CD14-positive monocyte (primary cell): ENCODE results near the gene GOLGA6L7. TPM values are rescaled to one million over a fixed set of nuclear protein-coding genes. Genes with fewer than 3 reads are reported as not detected.

ENCODE experiments used
- DNase-seq, 3 donors: peaks; one replicate each; pipeline ENCODE4 v3.0.0-alpha.2; 2011 to 2022
- H2AFZ ChIP-seq: 2 replicates; pipeline ENCODE4 v1.6.0; 2012; ENCODE audit warnings: mild to moderate bottlenecking, low read depth, low read length, inconsistent platforms; ENCODE audit not compliant: insufficient read depth, poor library complexity, severe bottlenecking
- H3K27ac ChIP-seq, 2 donors: 1 replicate in 1 of 2; 2 replicates in 1 of 2; pipeline ENCODE4 v1.5.1; 2012 to 2013; ENCODE audit warnings: low read length in 2 of 2, control low read depth in 1 of 2, inconsistent platforms in 1 of 2, low read depth in 1 of 2, mild to moderate bottlenecking in 1 of 2
- H3K27me3 ChIP-seq, 2 donors: one replicate each; pipeline versions ENCODE4 v1.6.0 to v1.6.1; 2011 to 2013; ENCODE audit warnings: low read length in 2 of 2; ENCODE audit not compliant: control insufficient read depth in 2 of 2, insufficient read depth in 2 of 2
- H3K36me3 ChIP-seq, 2 donors: replicated peaks in 1 of 2; 1 replicate in 1 of 2; 2 replicates in 1 of 2; pipeline versions ENCODE4 v1.5.1 to v1.6.1; 2012 to 2013; ENCODE audit warnings: low read length in 2 of 2, control low read depth in 1 of 2, inconsistent platforms in 1 of 2, mild to moderate bottlenecking in 1 of 2; ENCODE audit not compliant: insufficient read depth in 2 of 2, control insufficient read depth in 1 of 2
- H3K4me1 ChIP-seq, 2 donors: 1 replicate in 1 of 2; 2 replicates in 1 of 2; pipeline versions ENCODE4 v1.5.1 to v1.6.1; 2012 to 2013; ENCODE audit warnings: low read length in 2 of 2, control low read depth in 1 of 2, inconsistent platforms in 1 of 2, mild to moderate bottlenecking in 1 of 2, moderate library complexity in 1 of 2; ENCODE audit not compliant: insufficient read depth in 2 of 2, control insufficient read depth in 1 of 2
- H3K4me2 ChIP-seq: replicated peaks from 2 replicates; pipeline ENCODE3; 2012; ENCODE audit warnings: low read length, moderate library complexity, mild to moderate bottlenecking; ENCODE audit not compliant: poor library complexity, severe bottlenecking; ENCODE audit errors: extremely low read depth
- H3K4me3 ChIP-seq, 3 experiments: fragments of 200-600 bp in 1 of 3; sonication (generic) in 1 of 3; replicated peaks in 1 of 3; 1 replicate in 2 of 3; 2 replicates in 1 of 3; pipeline ENCODE4 v1.5.1; 2011 to 2013; ENCODE audit warnings: low read length in 3 of 3, mild to moderate bottlenecking in 3 of 3, control low read depth in 2 of 3, low read depth in 2 of 3, inconsistent platforms in 1 of 3, moderate library complexity in 1 of 3
- H3K79me2 ChIP-seq: 2 replicates; pipeline ENCODE4 v1.6.0; 2012; ENCODE audit warnings: mild to moderate bottlenecking, control low read depth, inconsistent platforms, low read length, moderate library complexity; ENCODE audit not compliant: insufficient read depth
- H3K9ac ChIP-seq: 2 replicates; pipeline ENCODE4 v1.6.0; 2017; ENCODE audit warnings: low read length, mild to moderate bottlenecking; ENCODE audit not compliant: insufficient read depth, poor library complexity, severe bottlenecking
- H3K9me3 ChIP-seq, 2 donors: replicated peaks in 1 of 2; 1 replicate in 1 of 2; 2 replicates in 1 of 2; pipeline versions ENCODE4 v1.5.1 to v1.6.1; 2012 to 2013; ENCODE audit warnings: low read length in 2 of 2, control low read depth in 1 of 2; ENCODE audit not compliant: control insufficient read depth in 1 of 2, insufficient read depth in 1 of 2
- H4K20me1 ChIP-seq: 2 replicates; pipeline ENCODE4 v1.6.0; 2012; ENCODE audit warnings: mild to moderate bottlenecking, low read length, control low read depth, moderate library complexity; ENCODE audit not compliant: insufficient read depth
- H3K27ac Mint-ChIP-seq, 7 donors: one replicate each; pipeline ENCODE4 v1.8.0; 2020; ENCODE audit warnings: mild to moderate bottlenecking in 7 of 7, mixed read lengths in 7 of 7, moderate library complexity in 6 of 7, inconsistent platforms in 2 of 7
- H3K27me3 Mint-ChIP-seq, 3 donors: one replicate each; pipeline ENCODE4 v1.8.0; 2021 to 2022; ENCODE audit warnings: low read depth in 3 of 3, mild to moderate bottlenecking in 3 of 3, mixed read lengths in 3 of 3, moderate library complexity in 3 of 3, inconsistent platforms in 1 of 3
- H3K36me3 Mint-ChIP-seq, 2 donors: one replicate each; pipeline ENCODE4 v1.8.0; 2020; ENCODE audit warnings: mixed read lengths in 2 of 2, inconsistent platforms in 1 of 2, mild to moderate bottlenecking in 1 of 2
- H3K4me1 Mint-ChIP-seq: one replicate; pipeline ENCODE4 v1.8.0; 2020; ENCODE audit warnings: mild to moderate bottlenecking, mixed read lengths
- H3K4me3 Mint-ChIP-seq, 2 donors: one replicate each; pipeline ENCODE4 v1.8.0; 2020; ENCODE audit warnings: mild to moderate bottlenecking in 2 of 2, mixed read lengths in 2 of 2, moderate library complexity in 1 of 2
- H3K9me3 Mint-ChIP-seq, 7 donors: one replicate each; pipeline ENCODE4 v1.8.0; 2020 to 2022; ENCODE audit warnings: mixed read lengths in 7 of 7, mild to moderate bottlenecking in 6 of 7, moderate library complexity in 6 of 7, inconsistent platforms in 2 of 7
- WGBS: methylation state at CpG from one replicate; pipeline ENCODE4 v1.1.5; 2013; ENCODE audit warnings: missing lambda C conversion rate; ENCODE audit not compliant: insufficient coverage; 5-methylcytosine and 5-hydroxymethylcytosine counted together
- intact Hi-C, 2 donors: fragments of 100-400 bp; cut with micrococcal nuclease; formaldehyde crosslinking; loops; one replicate each; pipeline versions ENCODE4 v1.15.0 to v1.15.1; 2023
- polyA plus RNA-seq, 3 donors: library from polyadenylated mRNA; depleted of rRNA in 1 of 3; unstranded in 2 of 3; stranded (reverse) in 1 of 3; fragments of 300-500 nt in 2 of 3; fragments of >200 nt in 1 of 3; fragmentation: Illumina TruSeq in 2 of 3; gene quantifications; 1 replicate in 2 of 3; 2 replicates in 1 of 3; pipeline ENCODE4 v1.2.3, GENCODE V29; 2012 to 2021
- TF ChIP-seq, protein P1 (sequence below): fragments of 200-600 bp; IDR thresholded peaks from one replicate; pipeline ENCODE4 v1.8.0; 2022; ENCODE audit warnings: antibody characterized with exemption, mild to moderate bottlenecking

GOLGA6L7 gene
- polyA plus RNA-seq, 3 donors = not detected

GRCh38 chr15:28881600-28881999, 33.2 kb upstream of the GOLGA6L7 start:
- H3K4me3 Mint-ChIP-seq = no peak overlapping the region
- no peaks in the 10 kb centered on the region for H3K4me1 Mint-ChIP-seq
- Histone ChIP-seq H3K9ac (no peak overlapping the region), H3K79me2 (no peaks in the 10 kb centered on the region), H3K4me2 (no peak overlapping the region), H2AFZ (no peak overlapping the region), H4K20me1 (no peaks in the 10 kb centered on the region), H3K27ac (no peak overlapping the region), H3K9me3 (peaks cover 0 to 4% of the 10 kb centered on the region in 2 donors), H3K27me3 (peaks cover 8 to 18% of the 10 kb centered on the region in 2 donors), H3K4me1 (peaks cover 0 to 1% of the 10 kb centered on the region in 2 donors), H3K4me3 (no peak overlapping the region), H3K36me3 (no peaks in the 10 kb centered on the region)
- no CpG with 5 or more reads among the region's 1 CpG for WGBS
- TF ChIP-seq, protein P1, sequence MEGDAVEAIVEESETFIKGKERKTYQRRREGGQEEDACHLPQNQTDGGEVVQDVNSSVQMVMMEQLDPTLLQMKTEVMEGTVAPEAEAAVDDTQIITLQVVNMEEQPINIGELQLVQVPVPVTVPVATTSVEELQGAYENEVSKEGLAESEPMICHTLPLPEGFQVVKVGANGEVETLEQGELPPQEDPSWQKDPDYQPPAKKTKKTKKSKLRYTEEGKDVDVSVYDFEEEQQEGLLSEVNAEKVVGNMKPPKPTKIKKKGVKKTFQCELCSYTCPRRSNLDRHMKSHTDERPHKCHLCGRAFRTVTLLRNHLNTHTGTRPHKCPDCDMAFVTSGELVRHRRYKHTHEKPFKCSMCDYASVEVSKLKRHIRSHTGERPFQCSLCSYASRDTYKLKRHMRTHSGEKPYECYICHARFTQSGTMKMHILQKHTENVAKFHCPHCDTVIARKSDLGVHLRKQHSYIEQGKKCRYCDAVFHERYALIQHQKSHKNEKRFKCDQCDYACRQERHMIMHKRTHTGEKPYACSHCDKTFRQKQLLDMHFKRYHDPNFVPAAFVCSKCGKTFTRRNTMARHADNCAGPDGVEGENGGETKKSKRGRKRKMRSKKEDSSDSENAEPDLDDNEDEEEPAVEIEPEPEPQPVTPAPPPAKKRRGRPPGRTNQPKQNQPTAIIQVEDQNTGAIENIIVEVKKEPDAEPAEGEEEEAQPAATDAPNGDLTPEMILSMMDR = no peak
- intact Hi-C loops = no loop called here
- DNase-seq = no peak
- no peaks in the 10 kb centered on the region for H3K36me3 Mint-ChIP-seq
- peaks cover 0 to 2% (median 0%) of the 10 kb centered on the region in 7 donors for H3K9me3 Mint-ChIP-seq
- no peak overlapping the region for H3K27ac Mint-ChIP-seq
- peaks cover 21 to 30% (median 24%) of the 10 kb centered on the region in 3 donors for H3K27me3 Mint-ChIP-seq

- Histone ChIP-seq H3K4me3 (no peak overlapping the region), H3K36me3 (no peaks in the 10 kb centered on the region), H3K27me3 (peaks cover 8 to 16% of the 10 kb centered on the region in 2 donors), H4K20me1 (no peaks in the 10 kb centered on the region), H3K27ac (no peak overlapping the region), H3K4me1 (no peaks in the 10 kb centered on the region), H3K79me2 (no peaks in the 10 kb centered on the region), H3K9ac (no peak overlapping the region), H2AFZ (peak overlapping the region; percentile 42), H3K4me2 (no peak overlapping the region), H3K9me3 (peaks cover 0 to 4% of the 10 kb centered on the region in 2 donors)
- H3K4me1 Mint-ChIP-seq = no peaks in the 10 kb centered on the region
- WGBS = 39% methylated on average over 3 of the region's 3 CpGs
- peaks cover 19 to 28% (median 23%) of the 10 kb centered on the region in 3 donors for H3K27me3 Mint-ChIP-seq
- peaks cover 0 to 2% (median 0%) of the 10 kb centered on the region in 7 donors for H3K9me3 Mint-ChIP-seq
- no peak overlapping the region for H3K27ac Mint-ChIP-seq
- TF ChIP-seq, protein P1 = no peak
- H3K36me3 Mint-ChIP-seq = no peaks in the 10 kb centered on the region
- H3K4me3 Mint-ChIP-seq = no peak overlapping the region
- intact Hi-C loops = no loop called here
- no peak for DNase-seq
Measured at GRCh38 chr15:28881170-28881569, 32.7 kb upstream of the GOLGA6L7 start.
